HG03520 (cell line): ENCODE measurements around the gene MICAL3.
"Not testable (repeated sequence)": the region's sequence is repeated elsewhere in the genome, so short reads cannot be mapped to it uniquely, and the experiment has no call there.

Source experiments
- ATAC-seq: cut with Tn5 transposase; IDR thresholded peaks from one replicate; pipeline ENCODE4 v1.9.1; 2021; ENCODE audit warnings: mild to moderate bottlenecking, moderate library complexity; ENCODE audit not compliant: unreplicated experiment

MICAL3 gene

DNA sequence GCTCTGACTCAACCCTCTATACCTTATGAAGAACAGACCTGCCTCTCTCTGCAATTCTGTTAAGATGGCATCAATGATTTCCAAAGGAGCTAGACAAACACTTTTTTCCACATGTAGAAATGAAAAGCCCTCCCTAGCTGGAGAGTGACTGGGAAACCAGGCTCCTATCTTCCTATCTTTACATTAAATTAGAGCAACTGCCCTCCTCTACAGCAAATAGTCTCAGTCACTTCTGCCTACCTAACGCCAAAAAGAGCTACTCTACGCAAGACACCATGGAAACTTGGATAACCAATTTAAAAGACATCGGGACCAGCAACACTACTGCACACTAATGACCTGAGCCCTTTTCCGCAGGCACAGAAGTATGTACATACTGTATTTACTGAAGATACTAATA is 84.8 kb downstream of the MICAL3 start:
- ATAC-seq: no peak

DNA sequence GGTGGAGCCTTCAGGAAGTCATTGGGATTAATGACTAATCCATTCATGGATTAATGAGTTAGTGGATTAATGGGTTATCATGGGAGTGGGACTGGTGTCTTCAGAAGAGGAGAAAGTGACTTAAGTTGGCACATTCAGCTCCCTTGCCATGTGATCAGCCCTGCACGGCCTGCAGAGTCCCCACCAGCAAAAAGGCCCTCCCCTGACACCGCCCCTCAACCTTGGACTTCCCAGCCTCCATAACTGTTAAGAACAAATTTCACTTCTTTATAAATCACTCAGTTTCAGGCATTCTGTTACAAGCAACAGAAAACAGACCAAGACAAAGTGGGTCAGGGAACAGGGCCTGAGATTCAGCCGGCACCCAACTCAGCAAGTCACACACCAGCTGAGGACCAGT is 85.3 kb downstream of the MICAL3 start:
- no peak for ATAC-seq

DNA sequence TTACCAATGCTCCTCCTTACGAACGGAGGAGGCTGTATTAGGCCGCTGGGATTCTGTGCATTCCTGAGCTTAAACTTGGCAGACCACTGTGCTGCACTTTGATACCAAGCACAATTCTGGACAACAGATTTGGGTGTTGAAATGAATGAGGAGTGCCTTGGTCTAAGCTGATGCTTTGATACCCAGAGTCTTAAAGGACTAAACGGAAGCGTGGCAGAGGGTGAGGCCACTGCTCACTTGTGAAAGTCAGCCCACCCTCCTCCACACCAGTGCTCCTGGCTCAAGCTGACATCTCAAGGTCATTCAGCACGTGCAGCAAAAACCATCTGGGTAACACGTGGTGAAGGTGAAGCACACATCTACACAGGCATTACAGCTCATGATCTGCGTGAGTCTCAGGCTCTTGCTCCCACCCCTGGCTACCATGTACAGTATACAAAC is 85.9 kb downstream of the MICAL3 start:
- no peak for ATAC-seq

DNA sequence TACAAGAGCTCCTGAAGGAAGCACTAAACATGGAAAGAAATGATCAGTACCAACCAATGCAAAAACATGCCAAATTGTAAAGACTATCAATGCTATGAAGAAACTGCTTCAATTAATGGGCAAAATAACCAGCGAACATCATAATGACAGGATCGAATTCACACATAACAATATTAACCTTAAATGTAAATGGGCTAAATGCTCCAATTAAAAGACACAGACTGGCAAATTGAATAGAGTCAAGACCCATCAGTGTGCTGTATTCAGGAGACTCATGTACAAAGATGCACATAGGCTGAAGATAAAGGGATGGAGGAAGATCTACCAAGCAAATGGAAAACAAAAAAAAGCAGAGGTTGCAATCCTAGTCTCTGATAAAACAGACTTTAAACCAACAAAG is 91.9 kb downstream of the MICAL3 start:
- not testable (repeated sequence) for ATAC-seq

DNA sequence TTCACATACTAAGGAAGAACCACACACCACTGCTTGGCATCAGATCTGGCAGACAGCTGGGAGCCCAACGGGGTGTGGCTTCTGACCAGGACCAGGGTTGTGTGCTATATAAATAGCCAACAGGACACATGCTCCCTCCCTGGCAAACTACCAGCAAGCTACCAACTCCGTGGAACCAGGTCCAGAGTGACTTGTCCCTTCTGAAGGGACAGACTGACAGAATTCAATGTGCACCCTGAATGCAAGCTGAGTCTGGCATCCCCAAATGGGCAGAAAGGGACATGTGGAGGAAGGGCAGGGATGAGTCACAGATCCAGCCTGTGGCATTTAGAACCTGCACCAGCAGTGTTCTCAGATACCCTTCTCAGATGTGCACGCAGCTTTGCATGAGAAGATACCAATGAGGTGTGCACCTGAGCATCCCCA is 92.9 kb downstream of the MICAL3 start:
- no peak for ATAC-seq

DNA sequence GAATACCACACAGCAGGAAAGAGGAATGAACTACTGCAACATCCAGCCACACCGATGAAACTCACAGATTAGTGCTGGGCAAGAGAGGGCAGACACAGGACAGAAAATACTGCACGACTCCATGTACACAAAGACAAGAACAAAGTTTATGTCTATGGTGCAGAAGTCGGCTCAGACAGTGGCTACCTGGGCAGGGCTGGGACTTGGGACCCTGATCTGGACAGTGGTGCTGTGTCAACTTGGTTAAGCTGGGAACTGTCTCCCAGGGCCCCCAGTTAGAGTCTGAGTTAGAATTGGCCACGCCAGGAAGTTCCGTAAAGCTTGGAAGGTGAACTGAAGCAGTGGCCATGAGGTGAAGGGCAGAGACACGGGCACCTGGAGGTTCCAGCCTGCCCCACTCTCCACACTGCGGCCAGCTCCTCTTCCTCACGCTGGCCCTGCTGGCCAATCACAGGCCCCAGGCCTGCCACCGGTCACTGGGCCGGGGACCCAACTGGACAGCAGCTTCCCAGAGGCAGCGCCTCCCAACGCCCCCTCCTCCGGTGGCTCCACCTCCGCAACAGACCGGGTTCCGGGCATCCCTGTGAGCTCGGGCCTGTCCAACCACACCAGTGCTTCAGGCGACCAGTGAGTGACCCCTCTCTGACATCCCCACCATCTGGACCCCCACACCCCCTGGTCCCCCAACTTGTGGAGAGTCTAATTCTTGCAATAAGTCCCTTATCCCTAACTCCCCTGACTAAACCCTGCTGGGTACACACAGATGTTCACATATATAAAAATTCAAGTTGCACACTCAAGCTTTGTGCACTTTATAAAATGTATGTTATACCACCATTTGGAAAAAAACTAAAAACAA is 93.7 kb downstream of the MICAL3 start:
- no peak for ATAC-seq

DNA sequence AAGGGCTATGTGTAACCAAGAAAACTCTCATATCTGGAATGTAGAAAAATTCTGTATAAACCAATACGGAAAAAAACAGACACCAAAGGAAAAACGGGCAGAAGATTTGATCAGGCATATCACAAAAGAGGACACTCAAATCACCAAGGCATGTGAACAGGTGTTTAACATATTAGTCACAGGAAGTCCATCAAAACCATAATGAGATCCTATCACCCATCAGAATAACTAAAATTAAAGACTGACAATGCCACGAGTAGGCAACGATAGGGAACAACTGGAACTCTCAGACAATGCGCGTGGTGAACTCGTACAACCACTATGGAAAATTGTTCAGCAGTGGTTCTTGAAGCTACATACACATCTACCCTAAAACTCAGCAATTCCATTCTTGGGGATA is 94.5 kb downstream of the MICAL3 start:
- no peak for ATAC-seq

DNA sequence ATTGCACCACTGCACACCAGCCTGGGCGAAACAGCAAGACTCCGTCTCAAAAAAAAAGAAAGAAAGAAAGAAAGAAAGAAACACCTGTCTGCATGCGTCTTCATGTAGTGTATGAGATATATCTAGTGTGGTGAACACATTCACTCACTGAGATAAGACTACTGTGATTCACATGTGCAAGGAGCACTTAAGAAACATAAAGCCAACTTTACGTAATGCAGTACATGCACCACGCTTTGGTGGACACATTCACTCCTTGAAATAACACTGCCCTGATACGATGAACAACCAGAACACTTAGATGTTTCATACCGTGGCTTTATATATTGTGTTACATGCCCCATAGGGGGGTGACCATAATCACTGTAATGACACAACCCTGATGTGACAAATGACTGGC is 96.0 kb downstream of the MICAL3 start:
- ATAC-seq: no peak

DNA sequence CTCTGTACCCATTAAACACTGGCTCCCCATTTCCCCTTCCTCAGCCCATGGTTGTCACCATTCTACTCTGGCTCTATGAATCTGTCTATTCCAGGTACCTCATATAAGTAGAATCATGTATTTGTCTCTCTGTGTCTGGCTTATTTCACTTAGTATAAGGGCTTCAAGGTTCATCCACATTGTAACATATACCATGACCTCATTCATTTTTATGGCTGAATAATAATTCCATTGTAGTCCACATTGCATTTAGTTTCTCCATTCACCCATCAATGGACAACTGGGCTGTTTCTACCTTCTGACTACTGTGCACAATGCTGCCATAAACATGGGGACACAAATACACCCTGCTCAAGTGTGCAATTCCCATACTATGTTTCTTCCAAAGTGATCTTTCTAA is 97.3 kb downstream of the MICAL3 start:
- ATAC-seq: no peak

DNA sequence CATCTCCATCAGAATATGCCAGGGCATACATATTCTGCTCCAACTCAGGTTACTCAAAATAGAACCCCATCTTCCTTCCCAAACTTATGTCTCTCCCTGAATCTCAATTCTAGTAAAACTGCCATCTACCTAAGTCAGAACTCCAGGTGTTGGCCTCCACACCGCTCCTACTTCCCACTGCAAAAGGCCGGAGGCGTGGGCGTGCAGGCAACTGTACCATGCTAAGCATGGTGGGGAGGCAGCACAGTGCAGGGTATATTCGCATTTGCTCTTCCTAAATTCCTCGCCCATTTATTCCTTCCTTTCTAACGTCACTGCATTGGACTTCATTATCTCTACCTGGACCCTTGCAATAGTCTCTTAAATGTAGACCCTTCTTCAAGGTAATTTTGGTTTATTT is 97.8 kb downstream of the MICAL3 start:
- no peak for ATAC-seq

DNA sequence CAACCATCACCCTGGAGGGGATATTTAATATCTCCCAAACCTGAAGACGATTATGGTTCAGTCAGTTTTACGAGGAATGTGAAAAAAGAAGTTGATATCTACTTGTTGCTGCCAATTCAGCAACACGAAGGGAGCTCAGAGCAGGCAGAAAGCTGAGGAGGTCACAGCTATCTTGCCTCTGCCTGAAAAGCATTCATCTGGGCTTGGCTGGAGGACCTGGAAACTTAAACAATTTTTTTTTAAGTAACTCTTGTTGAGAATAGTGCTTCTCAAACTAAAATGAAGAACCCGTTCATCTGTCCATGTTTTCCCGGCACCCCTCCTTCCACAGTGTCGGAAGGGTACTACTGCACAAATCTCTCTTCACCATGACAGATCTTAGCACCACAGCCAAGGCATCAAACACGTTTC is 98.9 kb downstream of the MICAL3 start:
- ATAC-seq: no peak

DNA sequence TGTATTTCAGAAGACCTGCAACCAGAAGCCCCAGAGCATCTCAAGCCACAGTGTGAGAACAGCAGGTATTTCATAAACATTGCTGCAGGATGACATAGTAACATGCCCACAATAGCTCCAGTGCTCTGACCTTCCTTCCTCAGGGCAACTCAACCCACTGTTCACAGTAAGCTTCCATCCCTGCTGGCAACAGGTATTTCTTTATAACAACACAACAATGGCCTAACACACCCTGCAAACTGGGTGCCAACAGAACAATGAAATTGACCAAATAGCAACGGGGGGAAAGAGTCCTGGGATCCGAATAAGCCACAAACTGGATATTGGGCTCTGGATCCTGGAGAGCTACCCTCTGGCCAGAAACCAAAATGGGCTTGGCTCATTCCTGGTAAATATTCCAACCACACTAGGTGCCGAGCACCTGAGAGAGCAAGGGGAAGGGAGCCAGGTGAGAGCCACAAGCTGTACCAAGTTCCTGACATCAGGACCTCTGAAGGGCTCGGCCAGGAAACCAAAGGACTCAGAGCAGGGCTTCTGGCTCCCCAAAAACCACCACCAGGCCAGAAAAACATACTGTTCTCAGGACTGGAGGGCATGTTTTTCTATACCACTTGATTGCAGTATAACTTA is 99.5 kb downstream of the MICAL3 start:
- no peak for ATAC-seq

DNA sequence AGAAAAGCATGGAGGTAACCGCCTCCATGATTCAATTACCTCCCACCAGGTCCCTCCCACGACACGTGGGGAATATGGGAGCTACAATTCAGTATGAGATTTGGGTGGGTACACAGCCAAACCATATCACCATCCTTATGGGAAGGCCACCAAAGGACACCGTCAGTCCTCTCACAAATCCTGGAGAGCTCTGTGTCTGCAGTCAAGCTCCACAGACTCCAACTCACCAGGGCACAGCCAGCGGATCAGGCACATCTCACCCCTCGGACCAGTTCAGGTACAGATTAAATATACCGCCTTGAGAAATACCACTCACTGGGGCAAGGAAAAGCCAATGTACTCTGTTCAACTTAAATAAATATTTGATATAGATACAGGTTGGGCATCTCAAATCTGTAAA is 100.3 kb downstream of the MICAL3 start:
- ATAC-seq: no peak

DNA sequence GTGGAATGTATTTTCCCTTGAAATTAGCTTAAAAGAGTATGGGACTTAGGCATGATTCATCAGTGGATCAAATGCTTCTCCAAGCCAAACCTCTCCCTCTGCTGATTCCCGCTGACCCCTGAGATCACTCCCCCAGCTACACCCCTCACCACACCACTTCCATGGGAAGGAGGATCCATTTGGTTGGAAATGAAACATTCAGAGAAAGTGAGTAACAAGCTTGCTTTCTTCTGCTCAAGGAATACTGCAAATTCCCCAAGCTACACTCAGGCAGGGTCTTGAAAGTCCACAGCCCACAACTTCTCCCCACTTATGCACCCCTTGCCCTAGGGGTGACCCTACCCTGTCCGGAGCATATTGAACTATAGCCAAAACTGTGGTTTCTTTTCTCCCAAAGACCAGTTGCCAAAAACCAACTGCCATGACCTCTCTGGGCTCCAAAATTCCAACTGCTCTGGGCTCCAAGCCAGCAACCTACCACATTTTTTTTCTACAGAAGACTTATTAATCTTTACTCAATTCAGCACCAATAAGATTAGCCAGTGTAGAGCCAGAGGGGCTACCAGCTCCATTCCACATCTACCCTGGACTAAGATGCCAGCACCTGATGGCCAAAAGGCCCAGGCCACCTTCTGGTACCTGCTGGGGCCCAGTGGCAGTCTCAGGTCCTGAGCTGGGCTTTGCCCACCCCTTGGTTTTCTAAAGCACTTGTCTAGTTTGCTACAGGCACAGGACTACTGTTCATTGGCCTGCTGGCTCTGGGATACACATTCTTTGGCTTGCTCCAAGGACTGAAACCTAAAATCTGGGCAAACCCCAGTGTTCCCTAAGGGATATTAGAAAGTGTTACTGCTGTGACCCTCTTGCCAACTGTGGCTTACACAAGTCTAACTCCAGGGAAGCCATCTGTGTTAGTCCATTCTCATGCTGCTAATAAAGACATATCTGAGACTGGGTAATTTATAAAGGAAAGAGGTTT is 101.1 kb downstream of the MICAL3 start:
- no peak for ATAC-seq

DNA sequence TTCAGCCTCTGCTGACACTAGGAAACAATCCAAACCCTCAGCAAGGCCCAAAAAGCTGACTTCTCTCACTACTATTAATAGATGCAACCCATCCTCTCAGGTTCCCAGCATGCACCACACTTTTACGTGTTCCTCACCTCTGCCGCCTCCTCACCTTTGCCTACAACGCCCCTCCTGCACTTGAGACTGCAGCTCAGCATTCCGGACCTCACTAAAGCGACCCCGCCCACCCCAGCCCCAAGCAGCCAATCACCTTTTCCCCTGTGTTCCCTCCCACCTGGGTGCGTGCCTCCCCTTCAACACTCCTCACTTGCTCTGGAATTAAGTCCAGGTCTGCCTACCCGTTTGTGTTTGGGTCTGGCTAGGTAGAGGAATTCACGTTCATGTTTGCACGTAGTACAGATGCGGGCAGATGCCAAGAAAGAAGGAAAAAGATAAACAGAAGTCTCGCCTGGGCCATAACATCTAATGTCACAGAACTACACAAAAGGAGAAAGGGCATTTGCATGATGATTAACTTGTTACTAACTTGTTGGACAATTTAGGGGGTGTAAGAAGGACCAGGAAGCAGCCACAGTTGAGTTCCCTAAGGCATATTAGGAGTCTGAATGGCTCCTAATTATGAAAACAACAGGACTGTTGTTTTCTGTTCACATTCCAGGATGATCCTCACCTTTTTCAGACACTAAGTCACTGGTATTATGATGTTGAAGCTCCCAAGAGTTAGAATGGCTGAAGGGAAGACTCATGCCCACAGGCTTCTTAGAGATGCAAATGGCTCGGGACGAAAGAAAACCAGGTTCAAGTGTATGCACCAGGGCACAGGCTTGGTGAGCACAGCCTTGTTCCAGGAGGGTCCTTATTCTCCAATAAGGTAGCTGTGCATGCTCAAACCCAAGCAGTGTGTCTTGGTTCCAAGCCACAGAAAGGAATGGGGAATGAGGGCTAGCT is 102.2 kb downstream of the MICAL3 start:
- ATAC-seq: no peak

DNA sequence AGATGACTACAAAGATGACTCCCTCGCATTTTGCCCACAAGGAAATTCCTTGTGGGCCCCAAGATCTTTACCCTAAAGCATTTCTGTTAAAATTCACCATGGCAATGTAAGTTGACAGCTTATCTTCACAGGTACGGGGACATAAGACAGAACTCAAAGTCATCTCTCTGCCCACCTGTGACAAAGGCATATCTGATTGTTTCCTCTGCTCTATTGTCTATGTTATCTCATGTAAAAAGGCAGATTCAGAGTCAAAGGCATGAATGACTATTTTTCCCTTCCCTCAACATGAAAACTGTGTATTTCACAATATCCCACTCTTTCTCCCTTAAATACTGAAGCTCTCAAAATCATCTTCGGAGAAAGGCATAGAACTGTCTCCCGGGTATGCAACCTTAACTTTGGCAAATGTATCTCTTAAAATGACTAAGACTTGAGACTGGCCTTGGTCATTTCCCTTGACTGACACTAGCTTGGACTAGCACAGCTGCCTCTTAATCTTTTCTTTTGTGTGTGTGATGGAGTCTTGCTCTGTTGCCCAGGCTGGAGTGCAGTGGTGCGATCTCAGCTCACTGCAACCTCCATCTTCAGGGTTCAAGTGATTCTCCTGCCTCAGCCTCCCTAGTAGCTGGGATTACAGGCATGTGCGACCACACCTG is 103.2 kb downstream of the MICAL3 start:
- no peak for ATAC-seq

DNA sequence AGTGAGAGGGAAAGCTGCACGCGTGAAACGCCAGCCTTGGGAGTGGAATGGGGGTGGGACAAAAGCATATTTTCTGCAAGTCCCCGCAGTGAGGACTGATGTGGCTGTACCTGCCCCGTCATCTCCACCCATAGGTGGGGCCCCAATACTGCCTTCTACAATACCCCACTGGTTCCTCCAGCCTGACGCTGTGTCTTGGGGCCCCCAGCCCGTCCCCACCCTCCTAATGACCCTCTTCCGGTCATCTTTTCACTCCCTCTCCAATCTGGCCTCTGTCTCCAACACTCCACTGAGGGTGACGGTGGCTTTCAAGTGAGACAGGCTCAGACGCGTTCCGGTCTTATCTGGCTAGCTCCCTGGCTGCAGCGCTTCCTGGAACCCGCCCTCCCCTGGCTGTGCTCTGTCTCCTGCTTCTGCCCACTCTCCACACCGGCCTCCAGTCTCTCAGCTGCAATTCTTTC is 104.2 kb downstream of the MICAL3 start:
- no peak for ATAC-seq

DNA sequence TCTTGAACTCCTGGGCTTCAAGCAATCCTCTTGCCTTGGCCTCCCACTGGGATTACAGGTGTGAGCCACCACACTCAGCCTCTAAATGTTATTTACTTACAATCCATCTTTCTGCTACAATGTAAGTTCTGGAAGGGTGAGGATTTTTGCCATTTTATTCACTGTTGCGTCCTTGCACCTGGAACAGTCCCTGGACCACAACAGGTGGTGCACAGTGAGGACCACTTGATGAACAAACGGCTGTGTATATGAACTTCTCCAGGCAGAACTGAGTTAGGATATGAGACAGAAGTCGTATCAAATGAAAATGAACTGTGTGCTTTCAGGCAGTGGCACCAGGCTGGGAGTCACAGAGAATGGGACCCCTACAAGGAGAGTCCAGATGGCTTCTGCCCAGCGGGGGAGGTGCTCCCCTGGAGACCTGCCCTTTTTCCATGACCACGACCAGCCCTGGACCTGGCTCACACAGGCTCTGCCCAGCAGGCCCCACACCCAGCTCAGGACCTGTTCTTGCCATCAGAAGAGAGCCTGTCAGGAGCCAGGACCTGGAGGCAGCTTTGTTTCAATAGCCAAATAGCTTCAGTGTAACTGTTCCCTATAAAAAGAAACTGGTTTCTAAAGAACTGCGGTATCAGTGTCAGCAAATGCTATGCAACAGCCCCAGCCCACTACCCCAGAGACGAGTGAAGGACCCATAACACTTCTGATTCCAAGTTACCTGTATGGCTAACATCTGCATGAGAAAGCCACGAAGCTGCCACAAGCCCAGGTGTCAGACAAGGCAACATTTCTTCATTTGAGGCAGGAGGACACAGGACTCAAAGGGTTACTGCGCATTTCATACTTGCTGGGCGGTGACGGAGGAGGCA is 104.9 kb downstream of the MICAL3 start:
- ATAC-seq: no peak

DNA sequence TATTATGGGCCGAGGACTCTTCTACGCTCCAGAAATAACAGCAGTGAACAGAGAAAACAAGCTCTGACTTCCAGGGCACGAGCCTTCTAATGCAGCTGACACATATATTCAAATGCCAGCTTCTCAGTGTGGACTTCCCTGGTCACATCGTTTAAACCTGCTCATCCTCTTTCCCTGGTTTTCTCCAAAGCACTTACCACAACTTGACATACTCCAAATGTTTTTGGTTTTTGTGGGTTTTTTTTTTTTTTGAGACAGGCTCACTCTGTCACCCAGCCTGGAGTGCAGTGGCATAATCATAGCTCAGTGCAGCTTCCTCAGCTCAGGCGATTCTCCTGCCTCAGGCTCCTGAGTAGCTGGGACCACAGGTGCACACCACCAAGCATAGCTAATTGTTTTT is 105.5 kb downstream of the MICAL3 start:
- ATAC-seq: no peak
